Inferior parietal cortex (tissue), 1 donor: ENCODE data around the gene PTPN5.
"Not testable (repeated sequence)": the region's sequence is repeated elsewhere in the genome, so short reads cannot be mapped to it uniquely, and the experiment has no call there.

Experiments used
- DNase-seq: peaks from one replicate; pipeline ENCODE4 v3.0.0-alpha.2; 2016; ENCODE audit errors: extremely low spot score

The PTPN5 gene

DNA sequence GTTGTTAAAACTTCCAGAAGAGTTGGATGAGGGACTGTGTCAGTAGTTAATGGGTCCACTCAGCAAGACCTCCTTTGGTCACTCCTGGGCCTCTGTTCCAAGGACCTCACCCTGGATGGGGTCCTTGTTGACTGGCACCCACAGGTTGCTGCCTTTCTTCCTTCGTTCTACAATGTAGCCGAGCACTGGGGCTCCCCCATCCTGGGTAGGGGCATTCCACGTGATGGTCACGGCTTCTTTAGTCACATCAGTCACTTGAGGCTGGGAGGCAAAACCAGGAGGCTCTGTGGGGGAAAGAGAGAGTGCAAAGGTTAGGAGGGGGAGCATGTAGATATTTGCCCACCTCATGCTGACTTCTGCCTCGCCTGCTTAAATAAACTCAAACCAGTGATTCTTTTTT is 81.1 kb downstream of the PTPN5 start:
- no peak for DNase-seq

DNA sequence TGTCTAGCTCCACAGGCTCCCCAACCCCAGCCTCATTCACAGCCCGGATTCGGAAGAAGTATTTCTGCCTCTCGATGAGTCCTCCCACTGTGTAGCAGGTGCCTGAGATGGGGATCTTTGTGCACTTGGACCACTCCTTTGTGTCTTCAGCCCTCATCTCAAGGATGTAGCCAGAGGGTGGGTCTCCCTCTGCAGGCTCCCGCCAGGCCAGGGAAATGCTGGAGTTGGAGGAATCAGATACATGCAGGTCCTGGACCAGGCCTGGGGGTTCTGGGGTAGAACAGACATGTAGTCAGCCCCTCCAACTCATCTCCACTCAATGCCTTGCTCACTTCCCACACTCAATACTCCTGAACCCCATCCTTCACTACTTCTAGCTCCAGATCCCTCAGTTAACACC is 82.2 kb downstream of the PTPN5 start:
- no peak for DNase-seq

DNA sequence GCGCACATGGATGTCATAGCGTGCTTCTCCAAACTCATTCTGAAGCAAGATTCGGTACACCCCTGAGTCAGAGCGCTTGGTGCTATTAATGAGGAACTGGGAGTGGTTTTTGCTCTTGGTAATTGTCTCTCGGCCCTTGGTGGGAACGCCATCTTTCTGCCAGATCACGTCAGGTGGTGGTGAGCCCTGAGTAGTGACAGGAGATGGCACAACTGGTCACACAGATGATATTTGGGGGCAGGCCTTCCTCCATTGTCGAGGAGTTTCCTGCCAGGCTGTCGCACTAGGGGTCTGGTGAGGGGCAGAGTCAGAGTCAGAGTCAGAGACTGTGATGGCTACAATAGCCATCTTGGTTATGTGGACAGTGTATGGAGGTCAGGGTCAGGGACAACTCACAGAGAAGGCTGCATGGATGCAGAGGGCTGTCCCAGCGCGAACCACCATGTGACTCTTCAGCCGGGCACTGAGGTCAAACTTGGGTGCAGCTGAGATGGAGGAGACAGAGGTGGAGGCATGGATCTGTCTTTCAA is 83.7 kb downstream of the PTPN5 start:
- DNase-seq: no peak

- no peak for DNase-seq
Measured at GRCh38 chr11:18706330-18707243, 85.0 kb downstream of the PTPN5 start.

DNA sequence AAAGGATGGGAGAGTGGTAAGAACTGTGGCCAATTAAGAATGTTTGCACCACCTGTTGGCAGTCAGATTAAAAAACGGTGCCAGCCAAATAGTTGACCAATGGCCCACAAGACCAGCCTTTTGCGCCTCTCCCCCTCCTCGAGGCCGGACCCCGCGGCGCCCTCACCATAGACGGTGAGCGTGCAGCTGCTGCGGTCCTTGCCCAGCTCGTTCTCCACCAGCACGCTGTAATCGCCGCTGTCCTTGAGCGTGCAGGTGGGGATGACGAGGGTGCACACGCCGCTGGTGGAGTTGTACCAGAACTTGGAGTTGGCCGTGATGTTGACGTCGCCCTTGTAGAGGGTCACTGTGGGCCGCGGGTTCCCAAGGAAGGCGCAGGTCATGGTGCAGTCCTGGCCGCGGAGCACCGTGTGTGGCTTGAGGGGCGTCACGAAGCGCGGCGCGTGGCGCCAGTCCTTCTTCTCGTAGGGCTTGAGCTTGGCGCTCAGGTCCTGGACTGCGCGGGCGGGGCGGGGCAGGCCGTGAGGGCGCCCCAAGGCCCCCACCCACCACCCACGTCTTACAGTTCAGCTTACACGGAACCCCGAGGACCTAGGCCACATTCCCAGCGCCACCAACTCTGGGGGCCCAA is 85.8 kb downstream of the PTPN5 start:
- DNase-seq: no peak

GRCh38 chr11:18704698-18705097 is 86.9 kb downstream of the PTPN5 start:
- no peak for DNase-seq

GRCh38 chr11:18704045-18704645 is 87.5 kb downstream of the PTPN5 start:
- no peak for DNase-seq

DNA sequence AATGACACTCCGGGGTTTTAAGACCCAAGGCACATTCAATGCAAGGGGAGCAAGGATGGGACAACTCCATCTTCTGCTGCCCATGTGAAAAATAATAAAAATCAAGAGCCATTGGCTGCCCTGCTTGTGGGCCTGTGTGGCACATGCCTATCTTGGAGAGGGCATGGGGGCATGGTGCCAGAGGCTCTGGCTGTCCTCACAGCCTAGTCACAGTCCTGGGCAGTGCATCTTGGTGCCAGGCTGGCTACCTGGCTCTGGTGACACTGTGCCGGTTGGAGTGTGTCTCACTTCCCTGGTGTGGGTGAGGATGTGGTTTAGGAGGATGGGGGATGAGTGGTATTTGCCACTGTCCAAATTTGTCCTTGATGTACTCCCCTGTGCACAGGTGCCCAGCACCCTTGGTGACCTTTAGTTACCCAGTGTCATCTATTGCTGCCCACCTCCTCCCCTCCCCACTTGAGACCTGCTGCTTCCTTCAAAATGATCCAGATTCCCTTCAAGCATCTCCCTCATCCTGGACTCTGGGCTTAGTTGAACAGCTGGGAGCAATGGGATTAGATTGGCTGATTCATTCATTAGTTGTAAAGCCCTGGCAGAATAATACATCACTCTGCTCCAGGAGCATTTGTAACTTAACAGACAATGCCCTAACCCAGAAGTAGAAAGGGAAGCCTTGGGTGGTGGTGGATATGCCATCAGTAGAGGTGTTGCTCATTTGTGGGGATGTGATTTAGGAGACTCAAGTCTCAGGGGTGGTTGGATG is 88.4 kb downstream of the PTPN5 start:
- DNase-seq: no peak

- no peak for DNase-seq
Measured at GRCh38 chr11:18701614-18702216, 89.9 kb downstream of the PTPN5 start.

DNA sequence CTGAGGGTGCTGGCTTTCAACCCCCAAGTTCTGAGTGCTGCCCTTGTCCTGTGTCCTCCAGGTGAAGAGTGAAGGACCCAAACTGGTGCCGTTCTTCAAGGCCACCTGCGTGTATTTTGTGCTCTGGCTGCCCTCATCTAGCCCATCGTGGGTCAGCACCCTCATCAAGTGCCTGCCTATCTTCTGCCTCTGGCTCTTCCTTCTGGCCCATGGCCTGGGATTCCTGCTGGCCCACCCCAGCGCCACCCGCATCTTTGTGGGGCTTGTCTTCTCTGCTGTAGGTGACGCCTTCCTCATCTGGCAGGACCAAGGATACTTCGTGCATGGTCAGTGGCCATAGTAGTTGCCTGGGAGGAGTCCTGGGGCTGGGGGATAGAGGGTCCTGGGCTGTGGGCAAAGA is 90.7 kb downstream of the PTPN5 start:
- DNase-seq: no peak

- DNase-seq: no peak
Measured at GRCh38 chr11:18700375-18700774, 91.2 kb downstream of the PTPN5 start.

DNA sequence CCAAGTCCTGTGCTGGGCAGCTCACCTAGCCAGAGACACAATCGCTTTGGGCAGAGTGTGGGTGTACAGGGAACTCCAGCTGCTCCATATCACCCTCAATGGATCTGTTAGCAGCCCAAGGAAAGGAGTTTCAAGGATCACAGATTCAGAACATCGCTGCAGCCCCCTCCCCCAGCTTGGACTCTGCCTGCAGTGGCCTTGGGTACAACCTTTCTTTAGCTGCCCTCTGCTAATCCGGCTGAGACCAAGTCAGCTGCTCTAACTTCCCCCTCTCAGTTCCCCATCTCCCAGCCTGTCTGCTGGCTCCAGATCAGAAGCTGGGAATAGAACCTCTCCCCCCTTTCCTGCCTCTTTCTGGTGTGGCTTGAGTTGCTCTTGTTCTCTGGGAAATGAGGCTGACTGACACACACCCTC is 91.7 kb downstream of the PTPN5 start:
- DNase-seq: no peak

DNA sequence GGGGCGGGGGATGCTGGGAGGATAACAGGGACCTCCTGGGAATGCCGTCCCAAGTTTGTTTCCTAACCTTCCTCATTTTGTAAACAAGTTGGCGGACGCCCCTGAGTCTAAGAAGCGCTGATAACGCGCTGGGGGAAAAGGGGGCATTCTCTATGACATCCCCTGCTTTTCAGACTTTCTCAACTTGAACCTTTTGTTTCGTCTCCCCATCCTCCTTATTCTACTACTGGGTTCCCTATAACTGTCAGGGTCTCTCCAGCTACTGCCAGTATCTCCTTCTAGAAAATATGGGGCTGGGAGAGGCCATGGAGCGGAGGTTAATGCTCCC is 92.4 kb downstream of the PTPN5 start:
- no peak for DNase-seq

DNA sequence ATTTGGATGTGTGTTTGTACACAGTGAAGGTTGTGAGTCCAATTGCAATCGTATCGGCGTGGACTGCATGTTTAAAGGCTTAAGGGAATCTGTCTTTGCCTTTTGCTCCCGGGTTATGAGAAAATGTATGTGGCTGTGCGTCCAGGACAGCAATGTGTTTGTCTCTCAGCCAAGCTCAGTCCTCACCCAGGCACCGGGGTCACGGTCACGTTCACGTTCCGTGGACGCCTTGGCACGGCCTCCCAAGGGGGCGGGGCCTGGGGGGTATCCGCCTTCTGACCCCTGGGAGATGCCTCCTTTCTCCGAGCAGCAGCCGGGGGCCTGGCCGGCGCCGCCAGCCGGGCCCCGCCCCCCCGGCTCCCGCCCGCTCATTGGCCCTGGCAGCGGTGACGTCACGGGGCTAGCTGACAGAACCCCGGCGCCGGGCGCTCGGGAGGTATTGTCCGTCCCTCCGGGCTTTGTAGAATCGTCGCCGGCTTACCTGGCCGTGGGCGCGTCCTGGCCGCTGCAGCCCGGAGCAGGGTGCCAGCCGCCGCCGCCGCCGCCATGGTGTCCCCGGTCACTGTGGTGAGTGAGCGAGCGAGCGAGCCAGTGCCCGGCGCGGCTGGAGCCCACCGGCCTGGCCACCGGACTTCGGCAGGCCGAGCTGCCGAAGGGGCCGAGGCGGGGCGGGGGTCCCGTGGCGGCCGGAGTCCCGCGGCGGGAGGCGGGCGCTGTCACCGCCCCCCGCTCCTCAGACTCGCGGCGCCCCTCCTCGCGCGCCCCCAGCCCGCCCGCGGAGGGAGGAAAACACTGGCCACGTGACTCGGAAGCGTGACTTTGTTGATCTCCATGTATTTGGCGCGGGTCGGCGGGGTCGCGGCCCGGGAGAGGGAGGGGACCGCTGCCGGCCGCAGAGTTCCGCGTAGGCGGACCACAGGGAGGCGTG is 93.0 kb downstream of the PTPN5 start, which contains the start of gene TMEM86A:
TMEM86A (plus strand) TSS at position 439 of the 928 bp plus-strand sequence; CDS start at position 547, 108 bp downstream.
- peak; percentile 81 for DNase-seq

DNA sequence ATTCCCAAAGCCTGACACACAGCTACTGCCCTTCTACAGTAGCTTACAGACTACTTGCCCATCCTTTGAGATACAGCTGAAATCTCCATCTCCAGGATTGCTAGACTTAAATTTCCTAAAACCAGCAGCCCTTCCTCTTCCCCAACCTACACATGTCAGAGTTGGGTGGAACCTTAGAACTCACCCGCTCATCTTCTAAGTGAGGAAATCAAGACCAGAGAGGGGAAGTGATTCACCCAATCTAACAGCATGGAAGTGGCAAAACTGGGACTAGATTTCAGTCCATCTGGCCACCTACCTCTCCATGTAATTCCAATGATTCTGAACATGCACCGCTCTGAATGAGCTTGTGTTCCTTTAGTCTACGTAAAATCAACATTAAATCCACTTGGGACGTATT is 94.0 kb downstream of the PTPN5 start:
- no peak for DNase-seq

DNA sequence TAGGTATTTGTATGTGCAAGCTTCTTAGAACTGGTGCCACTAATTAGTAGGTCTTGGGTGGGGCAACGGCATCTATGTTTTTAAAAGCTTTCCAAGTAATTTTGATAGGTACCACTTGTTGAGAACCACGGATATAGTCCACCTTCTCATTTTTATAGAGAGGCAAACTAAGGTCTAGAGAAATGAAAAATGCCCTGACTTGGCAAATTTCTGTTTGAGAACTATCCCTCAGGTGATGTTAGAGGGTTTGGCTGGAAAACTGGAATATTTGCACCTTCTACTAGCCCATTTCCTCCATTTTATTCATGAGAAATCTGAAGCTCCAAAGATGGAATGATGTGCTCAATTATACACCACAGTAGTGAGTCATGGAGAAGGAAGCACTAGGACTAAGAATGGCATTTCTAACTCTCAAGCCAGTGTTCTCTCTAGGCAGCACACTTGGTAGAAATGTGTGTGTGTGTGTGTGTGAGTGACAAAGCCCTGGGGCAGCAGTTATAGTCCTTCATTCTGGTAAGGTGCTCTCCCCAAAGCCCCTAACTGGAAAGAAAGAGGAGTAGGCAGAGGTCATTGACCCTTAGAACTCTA is 94.9 kb downstream of the PTPN5 start:
- no peak for DNase-seq

- DNase-seq: no peak
Measured at GRCh38 chr11:18692941-18693760, 98.4 kb downstream of the PTPN5 start.

DNA sequence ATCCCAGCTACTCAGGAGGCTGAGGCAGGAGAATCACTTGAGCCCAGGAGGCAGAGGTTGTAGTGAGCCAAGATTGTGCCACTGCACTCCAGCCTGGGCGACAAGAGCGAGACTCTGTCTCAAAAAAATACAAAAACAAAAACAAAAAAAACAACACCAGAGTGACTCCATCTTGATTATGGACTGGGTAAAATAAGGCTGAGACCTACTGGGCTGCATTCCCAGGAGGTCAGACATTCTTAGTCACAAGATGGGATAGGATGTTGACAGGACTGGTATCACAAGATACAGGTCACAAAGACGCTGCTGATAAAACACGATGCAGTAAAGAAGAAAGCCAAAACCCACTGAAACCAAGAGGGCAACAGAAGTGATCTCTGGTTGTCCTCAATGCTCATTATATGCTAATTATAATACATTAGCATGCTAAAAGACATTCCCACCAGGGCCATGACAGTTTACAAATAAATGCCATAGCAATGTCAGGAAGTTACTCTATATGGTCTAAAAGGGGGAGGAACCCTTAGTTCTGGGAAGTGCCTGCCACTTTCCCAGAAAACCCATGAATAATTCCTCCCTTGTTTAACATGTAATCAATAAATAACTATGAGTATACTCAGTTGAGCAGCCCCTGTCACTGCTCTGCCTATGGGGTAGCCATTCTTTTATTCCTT is 100.0 kb downstream of the PTPN5 start:
- not testable (repeated sequence) for DNase-seq
